ENCODE measurements around the gene B3GALT5. TPM values are rescaled to one million over a fixed set of nuclear protein-coding genes. Genes with fewer than 3 reads are reported as not detected.

Gene B3GALT5
- total RNA-seq, 1 experiment from 2014 or later, result 0.09 TPM

DNA sequence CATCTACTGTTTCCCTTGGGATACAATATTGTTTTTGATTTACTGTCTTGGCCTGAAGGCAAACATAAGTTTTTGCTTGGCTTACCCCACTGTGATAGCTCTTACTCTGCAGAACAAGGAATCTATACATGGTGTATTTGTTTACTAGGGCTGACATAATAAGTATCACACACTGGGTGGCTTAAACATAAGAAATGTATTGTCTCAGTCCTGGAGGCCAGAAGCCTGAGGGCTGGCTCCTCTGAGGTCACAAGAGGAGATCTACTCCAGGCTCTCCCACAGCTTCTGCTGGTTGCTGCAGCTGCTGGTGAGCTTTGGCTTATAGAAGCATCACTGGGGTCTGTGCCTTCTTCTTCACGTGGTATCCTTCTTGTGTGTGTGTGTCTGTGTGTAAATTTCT, 101.6 kb downstream of the B3GALT5 start:
- no peak overlapping the region for H3K27ac ChIP-seq
- no peaks in the 10 kb centered on the region for H3K4me1 ChIP-seq (replicated peaks; ENCODE audit: insufficient read depth)
- H3K27me3 ChIP-seq (ENCODE audit: insufficient read depth, low read depth), result peaks cover 15% of the 10 kb centered on the region
- ChIA-PET POLR2A (ENCODE audit: unreplicated experiment) (no interaction called here), CTCF (no interaction called here)
- intact Hi-C loops (cut with micrococcal nuclease; ENCODE audit: unreplicated experiment), result no loop called here
- no peaks in the 10 kb centered on the region for H3K36me3 ChIP-seq (ENCODE audit: low read depth)
- H2AFZ ChIP-seq, result no peak overlapping the region
- H3K4me2 ChIP-seq, result no peak overlapping the region
- H4K20me1 ChIP-seq (ENCODE audit: insufficient read depth), result no peaks in the 10 kb centered on the region
- BruUV-seq (replicated peaks), result no TSS peak
- no peaks in the 10 kb centered on the region for H3K9me3 ChIP-seq (ENCODE audit: insufficient read depth, low read depth)
- H3K9me2 ChIP-seq (ENCODE audit: insufficient read depth), result no peaks in the 10 kb centered on the region
- H3K4me3 ChIP-seq, result no peak overlapping the region
- H3K79me2 ChIP-seq (ENCODE audit: low read depth), result no peaks in the 10 kb centered on the region
- H3F3A ChIP-seq (ENCODE audit: insufficient read depth, low read depth), result no peaks in the 10 kb centered on the region
- no peak for DNase-seq
- TF ChIP-seq EZH2 (IDR thresholded peaks at IDR 0.05; ENCODE audit: low read depth), result no peak
- TF ChIP-seq, protein P1, sequence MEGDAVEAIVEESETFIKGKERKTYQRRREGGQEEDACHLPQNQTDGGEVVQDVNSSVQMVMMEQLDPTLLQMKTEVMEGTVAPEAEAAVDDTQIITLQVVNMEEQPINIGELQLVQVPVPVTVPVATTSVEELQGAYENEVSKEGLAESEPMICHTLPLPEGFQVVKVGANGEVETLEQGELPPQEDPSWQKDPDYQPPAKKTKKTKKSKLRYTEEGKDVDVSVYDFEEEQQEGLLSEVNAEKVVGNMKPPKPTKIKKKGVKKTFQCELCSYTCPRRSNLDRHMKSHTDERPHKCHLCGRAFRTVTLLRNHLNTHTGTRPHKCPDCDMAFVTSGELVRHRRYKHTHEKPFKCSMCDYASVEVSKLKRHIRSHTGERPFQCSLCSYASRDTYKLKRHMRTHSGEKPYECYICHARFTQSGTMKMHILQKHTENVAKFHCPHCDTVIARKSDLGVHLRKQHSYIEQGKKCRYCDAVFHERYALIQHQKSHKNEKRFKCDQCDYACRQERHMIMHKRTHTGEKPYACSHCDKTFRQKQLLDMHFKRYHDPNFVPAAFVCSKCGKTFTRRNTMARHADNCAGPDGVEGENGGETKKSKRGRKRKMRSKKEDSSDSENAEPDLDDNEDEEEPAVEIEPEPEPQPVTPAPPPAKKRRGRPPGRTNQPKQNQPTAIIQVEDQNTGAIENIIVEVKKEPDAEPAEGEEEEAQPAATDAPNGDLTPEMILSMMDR (conservative IDR thresholded peaks at IDR 0.05), result no peak

DNA sequence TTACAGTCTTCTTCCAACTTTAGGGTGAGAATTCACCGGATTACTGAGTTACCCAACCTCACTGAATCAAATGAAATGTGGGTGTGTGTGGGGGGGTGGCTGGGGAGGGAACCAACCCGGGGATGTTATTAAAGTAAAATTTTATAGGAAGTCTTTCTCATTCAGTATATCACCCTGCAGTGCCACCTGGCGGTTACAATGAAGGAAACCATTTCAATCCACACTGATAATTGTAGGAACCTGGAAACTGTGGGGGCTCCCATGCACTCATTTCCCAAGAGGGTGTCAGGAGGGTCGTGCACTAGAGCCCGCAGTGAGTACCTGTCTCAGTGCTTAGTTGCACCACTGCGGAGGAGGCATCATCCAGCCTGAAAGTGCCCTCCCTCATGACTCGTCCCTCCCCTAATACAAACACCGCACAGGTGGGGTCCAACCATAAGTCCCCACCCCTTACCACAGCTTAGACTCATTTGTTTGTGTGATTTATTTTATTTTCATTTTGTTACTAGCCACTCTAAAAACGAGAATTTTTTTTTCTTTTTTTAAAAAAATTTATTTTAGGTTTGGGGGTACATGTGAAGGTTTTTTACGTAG, 103.2 kb downstream of the B3GALT5 start:
- POLR2A ChIA-PET (ENCODE audit: unreplicated experiment), result no interaction called here
- CTCF ChIA-PET, result no interaction called here
- H2AFZ ChIP-seq, result no peak overlapping the region

DNA sequence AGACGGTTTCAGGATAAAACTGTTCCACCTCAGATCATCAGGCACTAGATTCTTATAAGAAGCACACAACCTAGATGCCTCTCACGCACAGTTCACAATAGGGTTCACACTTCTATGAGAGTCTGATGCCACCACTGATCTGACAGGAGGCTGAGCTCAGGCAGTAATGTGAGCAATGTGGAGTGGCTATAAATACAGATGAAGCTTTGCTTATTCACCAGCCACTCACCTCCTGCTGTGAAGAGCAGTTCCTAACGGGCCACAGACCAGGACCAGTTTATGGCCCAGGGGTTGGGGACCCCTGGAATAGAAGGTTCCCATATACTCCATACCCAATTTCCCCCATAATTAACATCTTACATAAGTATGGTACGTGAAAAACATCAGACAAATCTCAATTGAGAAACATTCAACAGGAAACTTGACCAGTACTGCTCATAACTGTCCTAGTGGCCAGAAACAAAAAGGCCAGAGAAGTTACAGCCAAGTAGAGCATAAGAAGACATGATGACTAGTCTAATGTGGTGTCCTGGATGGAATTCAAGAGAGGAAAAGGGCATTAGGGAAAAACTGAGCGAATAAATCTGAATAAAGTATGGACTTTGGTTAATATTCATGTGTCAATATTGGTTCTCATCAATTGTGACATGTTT, 107.5 kb downstream of the B3GALT5 start:
- Histone ChIP-seq H3K4me1 (replicated peaks; ENCODE audit: insufficient read depth) (no peaks in the 10 kb centered on the region), H3K27ac (no peak overlapping the region), H3K9me3 (ENCODE audit: insufficient read depth, low read depth) (no peaks in the 10 kb centered on the region), H2AFZ (no peak overlapping the region), H3K36me3 (ENCODE audit: low read depth) (no peaks in the 10 kb centered on the region), H3K79me2 (ENCODE audit: low read depth) (no peaks in the 10 kb centered on the region), H3K27me3 (ENCODE audit: insufficient read depth, low read depth) (no peaks in the 10 kb centered on the region; the same call in 1 of the 2 replicates), H3K4me2 (no peak overlapping the region), H3K4me3 (no peak overlapping the region), H4K20me1 (ENCODE audit: insufficient read depth) (no peaks in the 10 kb centered on the region), H3K9me2 (ENCODE audit: insufficient read depth) (no peaks in the 10 kb centered on the region), H3F3A (ENCODE audit: insufficient read depth, low read depth) (no peaks in the 10 kb centered on the region)
- BruUV-seq (replicated peaks), result no TSS peak
- ChIA-PET POLR2A (ENCODE audit: unreplicated experiment) (no interaction called here), CTCF (no interaction called here)
- intact Hi-C loops (cut with micrococcal nuclease; ENCODE audit: unreplicated experiment), result no loop called here
- DNase-seq, result no peak
- no peak for TF ChIP-seq EZH2 (IDR thresholded peaks at IDR 0.05; ENCODE audit: low read depth)
- TF ChIP-seq, protein P1 (conservative IDR thresholded peaks at IDR 0.05), result no peak

More for the DNA sequence above, 103.2 kb downstream of the B3GALT5 start:
- no TSS peak for BruUV-seq (replicated peaks)
- Histone ChIP-seq H4K20me1 (ENCODE audit: insufficient read depth) (no peaks in the 10 kb centered on the region), H3K9me2 (ENCODE audit: insufficient read depth) (no peaks in the 10 kb centered on the region), H3K79me2 (ENCODE audit: low read depth) (no peaks in the 10 kb centered on the region), H3K4me1 (replicated peaks; ENCODE audit: insufficient read depth) (no peaks in the 10 kb centered on the region), H3K27me3 (ENCODE audit: insufficient read depth, low read depth) (peaks cover 8% of the 10 kb centered on the region), H3F3A (ENCODE audit: insufficient read depth, low read depth) (no peaks in the 10 kb centered on the region), H3K4me3 (no peak overlapping the region), H3K4me2 (no peak overlapping the region), H3K9me3 (ENCODE audit: insufficient read depth, low read depth) (no peaks in the 10 kb centered on the region), H3K27ac (no peak overlapping the region), H3K36me3 (ENCODE audit: low read depth) (no peaks in the 10 kb centered on the region)
- DNase-seq, result peak in 1 of 2 experiments; percentile 20
- no peak for TF ChIP-seq EZH2 (IDR thresholded peaks at IDR 0.05; ENCODE audit: low read depth)
- TF ChIP-seq, protein P1 (conservative IDR thresholded peaks at IDR 0.05), result peak; percentile 72
- intact Hi-C loops (cut with micrococcal nuclease; ENCODE audit: unreplicated experiment), result loop anchor here (1.0 kb wide), 1 partner anchor 198 kb away; no protein-coding TSS in a partner anchor

Data from PC-9 (cell line).